ENCODE data around the gene MAP3K7CL. TPM values are rescaled to one million over a fixed set of nuclear protein-coding genes. Genes with fewer than 3 reads are reported as not detected.

MAP3K7CL gene
- total RNA-seq, 6 experiments from 2014 or later: 2.0 to 3.5 (median 2.8) TPM

- Histone ChIP-seq H3K4me3 (no peak overlapping the region), H3K36me3 (no peaks in the 10 kb centered on the region), H3K4me1 (no peaks in the 10 kb centered on the region), H3K27ac (no peak overlapping the region), H3K27me3 (no peaks in the 10 kb centered on the region), H3K9me3 (no peaks in the 10 kb centered on the region)
- ATAC-seq (no peak), DNase-seq (no peak)
- no peak for TF ChIP-seq POLR2A (IDR thresholded peaks at IDR 0.05)
- TF ChIP-seq CTCF (IDR thresholded peaks at IDR 0.05): no peak
- intact Hi-C loops (cut with DNase I): no loop called here
Observed at GRCh38 chr21:29124645-29125044, 5.8 kb upstream of the MAP3K7CL start.

GRCh38 chr21:29125191-29125590, 5.3 kb upstream of the MAP3K7CL start:
- ATAC-seq (no peak), DNase-seq (no peak)
- TF ChIP-seq POLR2A (IDR thresholded peaks at IDR 0.05) (no peak), CTCF (IDR thresholded peaks at IDR 0.05) (no peak)
- no peaks in the 10 kb centered on the region for H3K4me1 ChIP-seq
- no peaks in the 10 kb centered on the region for H3K36me3 ChIP-seq
- H3K27ac ChIP-seq: no peak overlapping the region
- H3K4me3 ChIP-seq: no peak overlapping the region
- intact Hi-C loops (cut with DNase I): no loop called here
- no peaks in the 10 kb centered on the region for H3K9me3 ChIP-seq
- H3K27me3 ChIP-seq: no peaks in the 10 kb centered on the region
- WGBS (ENCODE audit: insufficient coverage, low coverage, low lambda C conversion rate, missing lambda C conversion rate): 73% methylated on average over 1 of the region's 1 CpG

- ATAC-seq: peak; percentile 25 to 54 (median 52)
- no peak for DNase-seq
- Histone ChIP-seq H3K27ac (no peak overlapping the region), H3K27me3 (no peaks in the 10 kb centered on the region), H3K9me3 (no peaks in the 10 kb centered on the region), H3K4me1 (no peaks in the 10 kb centered on the region), H3K36me3 (no peaks in the 10 kb centered on the region), H3K4me3 (no peak overlapping the region)
- TF ChIP-seq POLR2A (IDR thresholded peaks at IDR 0.05) (no peak), CTCF (IDR thresholded peaks at IDR 0.05) (no peak)
- intact Hi-C loops (cut with DNase I): no loop called here
- 38% methylated on average over 3 of the region's 3 CpGs for WGBS (ENCODE audit: insufficient coverage, low coverage, low lambda C conversion rate, missing lambda C conversion rate)
Observed at GRCh38 chr21:29125979-29126378, 4.5 kb upstream of the MAP3K7CL start.

GRCh38 chr21:29133241-29133640, 2.8 kb downstream of the MAP3K7CL start:
- no peak for ATAC-seq
- intact Hi-C loops (cut with DNase I): no loop called here
- TF ChIP-seq CTCF (IDR thresholded peaks at IDR 0.05): no peak
- no peak for TF ChIP-seq POLR2A (IDR thresholded peaks at IDR 0.05)
- no peaks in the 10 kb centered on the region for H3K4me1 ChIP-seq
- no peaks in the 10 kb centered on the region for H3K36me3 ChIP-seq
- no peak overlapping the region for H3K27ac ChIP-seq
- no peaks in the 10 kb centered on the region for H3K9me3 ChIP-seq
- 83% methylated on average over 3 of the region's 7 CpGs for WGBS (ENCODE audit: insufficient coverage, low coverage, low lambda C conversion rate, missing lambda C conversion rate)
- no peak overlapping the region for H3K4me3 ChIP-seq
- no peak for DNase-seq
- no peaks in the 10 kb centered on the region for H3K27me3 ChIP-seq

GRCh38 chr21:29133796-29134195, 3.4 kb downstream of the MAP3K7CL start:
- WGBS (ENCODE audit: insufficient coverage, low coverage, low lambda C conversion rate, missing lambda C conversion rate): 78% methylated on average over 4 of the region's 5 CpGs
- Histone ChIP-seq H3K9me3 (no peaks in the 10 kb centered on the region), H3K4me3 (no peak overlapping the region), H3K36me3 (no peaks in the 10 kb centered on the region), H3K27me3 (no peaks in the 10 kb centered on the region), H3K27ac (no peak overlapping the region), H3K4me1 (no peaks in the 10 kb centered on the region)
- ATAC-seq (no peak), DNase-seq (no peak)
- intact Hi-C loops (cut with DNase I): no loop called here
- TF ChIP-seq CTCF (IDR thresholded peaks at IDR 0.05) (no peak), POLR2A (IDR thresholded peaks at IDR 0.05) (no peak)
